Cardiac fibroblast (primary cell): ENCODE measurements around the gene PIM3.
"Not testable (repeated sequence)": the region's sequence is repeated elsewhere in the genome, so short reads cannot be mapped to it uniquely, and the experiment has no call there.

Experiments
- DNase-seq, 2 donors: peaks; one replicate each; pipeline versions ENCODE4 v3.0.0 to v3.0.0-alpha.2; 2010; ENCODE audit warnings: low read depth in 2 of 2
- H3K4me3 ChIP-seq, 2 donors: replicated peaks in 1 of 2; 1 replicate in 1 of 2; 2 replicates in 1 of 2; pipeline ENCODE4 v1.5.1; 2011; ENCODE audit warnings: low read depth in 2 of 2, low read length in 2 of 2, mild to moderate bottlenecking in 2 of 2, moderate library complexity in 1 of 2
- TF ChIP-seq, protein P1 (sequence below): IDR thresholded peaks from one replicate; pipeline ENCODE4 v1.5.1; 2011; ENCODE audit warnings: low read depth, mild to moderate bottlenecking, low read length, inconsistent platforms

PIM3 gene

GRCh38 chr22:49976439-49977175, 16.0 kb downstream of the PIM3 start:
- H3K4me3 ChIP-seq: no peak overlapping the region
- no peak for DNase-seq
- TF ChIP-seq, protein P1, sequence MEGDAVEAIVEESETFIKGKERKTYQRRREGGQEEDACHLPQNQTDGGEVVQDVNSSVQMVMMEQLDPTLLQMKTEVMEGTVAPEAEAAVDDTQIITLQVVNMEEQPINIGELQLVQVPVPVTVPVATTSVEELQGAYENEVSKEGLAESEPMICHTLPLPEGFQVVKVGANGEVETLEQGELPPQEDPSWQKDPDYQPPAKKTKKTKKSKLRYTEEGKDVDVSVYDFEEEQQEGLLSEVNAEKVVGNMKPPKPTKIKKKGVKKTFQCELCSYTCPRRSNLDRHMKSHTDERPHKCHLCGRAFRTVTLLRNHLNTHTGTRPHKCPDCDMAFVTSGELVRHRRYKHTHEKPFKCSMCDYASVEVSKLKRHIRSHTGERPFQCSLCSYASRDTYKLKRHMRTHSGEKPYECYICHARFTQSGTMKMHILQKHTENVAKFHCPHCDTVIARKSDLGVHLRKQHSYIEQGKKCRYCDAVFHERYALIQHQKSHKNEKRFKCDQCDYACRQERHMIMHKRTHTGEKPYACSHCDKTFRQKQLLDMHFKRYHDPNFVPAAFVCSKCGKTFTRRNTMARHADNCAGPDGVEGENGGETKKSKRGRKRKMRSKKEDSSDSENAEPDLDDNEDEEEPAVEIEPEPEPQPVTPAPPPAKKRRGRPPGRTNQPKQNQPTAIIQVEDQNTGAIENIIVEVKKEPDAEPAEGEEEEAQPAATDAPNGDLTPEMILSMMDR: no peak

GRCh38 chr22:49977578-49977977, 17.0 kb downstream of the PIM3 start:
- H3K4me3 ChIP-seq: no peak overlapping the region
- DNase-seq: no peak
- TF ChIP-seq, protein P1: no peak

DNA sequence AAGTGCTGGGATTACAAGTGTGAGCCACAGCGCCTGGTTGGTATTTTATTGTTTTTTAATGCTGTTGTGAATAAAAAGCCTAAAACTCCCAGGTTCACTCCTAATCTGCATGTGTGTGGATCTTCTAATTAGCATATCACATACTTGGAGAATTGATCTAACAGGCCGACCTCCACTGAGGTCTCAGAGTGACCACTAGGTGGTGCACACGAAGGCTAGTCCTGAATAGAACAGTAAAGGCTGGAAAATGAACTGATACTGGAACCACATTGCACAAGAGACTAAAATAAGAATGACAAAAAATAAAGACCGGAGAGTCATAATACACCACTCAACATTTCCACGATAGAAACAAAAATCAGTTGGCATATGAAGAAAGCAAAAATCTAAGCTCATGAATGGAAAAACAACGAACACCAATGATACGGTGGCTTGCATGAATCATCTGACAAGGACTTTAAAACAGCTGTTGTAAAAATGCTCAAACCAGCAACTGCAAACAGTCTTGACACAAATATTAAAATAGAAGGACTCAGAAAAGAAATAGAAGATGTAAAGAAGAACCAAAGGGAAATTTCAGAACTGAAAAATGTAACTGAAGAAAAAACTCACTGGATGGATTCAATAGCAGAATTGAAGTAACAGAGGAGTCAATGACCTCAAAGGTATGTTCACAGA, 19.2 kb downstream of the PIM3 start:
- no peak overlapping the region for H3K4me3 ChIP-seq
- TF ChIP-seq, protein P1: peak; percentile 77
- peak; percentile 52 to 64 for DNase-seq

DNA sequence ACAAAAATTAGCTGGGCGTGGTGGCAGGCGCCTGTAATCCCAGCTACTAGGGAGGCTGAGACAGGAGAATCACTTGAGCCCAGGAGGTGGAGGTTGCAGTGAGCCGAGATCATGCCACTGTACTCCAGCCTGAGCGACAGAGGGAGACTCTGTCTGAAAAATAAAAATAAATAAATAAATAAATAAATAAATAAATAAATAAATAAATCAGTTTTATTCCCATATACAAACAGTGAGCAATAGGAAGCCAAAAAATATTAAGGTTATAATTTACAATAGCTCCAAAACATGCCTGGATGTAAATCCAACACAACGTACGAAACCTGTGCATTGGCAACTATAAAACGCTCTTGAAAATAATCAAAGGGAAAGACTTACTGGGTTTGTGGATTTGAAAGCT, 21.2 kb downstream of the PIM3 start:
- DNase-seq, H3K4me3 ChIP-seq: not testable (repeated sequence)

GRCh38 chr22:49983148-49984042, 22.8 kb downstream of the PIM3 start:
- no peak for DNase-seq
- no peak overlapping the region for H3K4me3 ChIP-seq
- TF ChIP-seq, protein P1: peak; percentile 13

DNA sequence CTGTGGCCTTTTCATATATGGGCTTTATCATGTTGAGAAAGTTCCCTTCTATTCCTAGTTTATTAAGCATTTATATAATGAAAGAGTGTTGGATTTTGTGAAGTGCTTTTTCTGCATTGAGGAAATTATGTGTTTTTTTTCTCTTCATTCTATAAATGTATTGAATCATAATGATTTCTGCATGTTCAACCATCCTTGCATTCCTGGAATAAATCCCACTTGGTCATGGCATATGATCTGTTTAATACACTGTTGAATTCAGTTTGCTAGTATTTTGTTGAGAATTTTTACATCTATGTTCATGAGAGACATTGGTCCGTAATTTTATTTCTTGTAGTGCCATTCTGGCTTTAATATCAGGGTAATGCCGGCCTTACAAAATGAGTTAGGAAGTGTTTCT, 25.8 kb downstream of the PIM3 start:
- H3K4me3 ChIP-seq: no peak overlapping the region
- TF ChIP-seq, protein P1: no peak
- no peak for DNase-seq

- H3K4me3 ChIP-seq, DNase-seq: not testable (repeated sequence)
Observed at GRCh38 chr22:49989826-49990225, 29.3 kb downstream of the PIM3 start.
